Activated naive CD8-positive, alpha-beta T cell treated with anti-CD3 and anti-CD28 coated beads, Interleukin-2, amount 50 U/mL, for 24 hours (primary cell): Measurements from ENCODE around the gene POLR2L.

ENCODE experiments used
- ATAC-seq: fragments of 150-1000 bp; cut with Tn5 transposase; one replicate; pipeline ENCODE4 v1.10.0; 2021
- DNase-seq: peaks from one replicate; pipeline ENCODE4 v3.0.0; 2021
- H3K27ac Mint-ChIP-seq: one replicate; pipeline ENCODE4 v1.8.0; 2021; ENCODE audit warnings: mild to moderate bottlenecking, mixed read lengths
- H3K27me3 Mint-ChIP-seq: one replicate; pipeline ENCODE4 v1.8.0; 2021; ENCODE audit warnings: mixed read lengths
- H3K36me3 Mint-ChIP-seq: one replicate; pipeline ENCODE4 v1.8.0; 2021; ENCODE audit warnings: low read depth, mixed read lengths
- H3K4me1 Mint-ChIP-seq: one replicate; pipeline ENCODE4 v1.8.0; 2021; ENCODE audit warnings: mixed read lengths
- H3K4me3 Mint-ChIP-seq: one replicate; pipeline ENCODE4 v1.8.0; 2021; ENCODE audit warnings: mild to moderate bottlenecking, moderate library complexity, mixed read lengths
- H3K9me3 Mint-ChIP-seq: one replicate; pipeline ENCODE4 v1.8.0; 2021; ENCODE audit warnings: mixed read lengths

Gene POLR2L

GRCh38 chr11:863910-864827 lies 21.8 kb upstream of the POLR2L start:
- H3K9me3 Mint-ChIP-seq = no peaks in the 10 kb centered on the region
- no peaks in the 10 kb centered on the region for H3K4me1 Mint-ChIP-seq
- no peak for ATAC-seq
- no peak for DNase-seq
- no peaks in the 10 kb centered on the region for H3K36me3 Mint-ChIP-seq
- no peak overlapping the region for H3K4me3 Mint-ChIP-seq
- H3K27me3 Mint-ChIP-seq = no peaks in the 10 kb centered on the region
- no peak overlapping the region for H3K27ac Mint-ChIP-seq

GRCh38 chr11:863023-863909 lies 20.9 kb upstream of the POLR2L start:
- Mint-ChIP-seq H3K4me3 (no peak overlapping the region), H3K4me1 (no peaks in the 10 kb centered on the region), H3K27ac (no peak overlapping the region), H3K36me3 (no peaks in the 10 kb centered on the region), H3K9me3 (no peaks in the 10 kb centered on the region), H3K27me3 (no peaks in the 10 kb centered on the region)
- no peak for ATAC-seq
- DNase-seq = no peak

DNA sequence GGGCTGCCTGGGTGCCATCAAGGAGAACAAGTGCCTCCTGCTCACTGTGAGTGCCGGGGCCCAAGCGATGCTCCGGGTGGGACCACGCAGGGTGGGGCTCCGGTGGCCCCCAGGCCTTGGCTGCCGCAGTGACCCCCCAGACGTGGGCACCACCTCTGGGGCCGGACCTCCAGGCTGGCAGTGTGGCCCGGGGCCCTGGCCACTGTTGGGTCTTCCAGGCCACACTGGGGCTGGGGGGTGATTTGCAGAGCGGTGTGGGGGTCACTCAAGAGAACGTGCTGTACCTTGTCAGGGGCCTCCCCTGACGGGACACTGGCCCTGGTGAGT lies 20.3 kb upstream of the POLR2L start:
- ATAC-seq (no peak), DNase-seq (no peak)
- Mint-ChIP-seq H3K9me3 (no peaks in the 10 kb centered on the region), H3K36me3 (no peaks in the 10 kb centered on the region), H3K27ac (no peak overlapping the region), H3K27me3 (no peaks in the 10 kb centered on the region), H3K4me1 (no peaks in the 10 kb centered on the region), H3K4me3 (no peak overlapping the region)

GRCh38 chr11:862081-862661 lies 19.8 kb upstream of the POLR2L start:
- Mint-ChIP-seq H3K9me3 (no peaks in the 10 kb centered on the region), H3K4me3 (no peak overlapping the region), H3K4me1 (no peaks in the 10 kb centered on the region), H3K36me3 (no peaks in the 10 kb centered on the region), H3K27ac (no peak overlapping the region), H3K27me3 (no peaks in the 10 kb centered on the region)
- no peak for ATAC-seq
- no peak for DNase-seq

- Mint-ChIP-seq H3K36me3 (no peaks in the 10 kb centered on the region), H3K27ac (no peak overlapping the region), H3K4me3 (no peak overlapping the region), H3K27me3 (no peaks in the 10 kb centered on the region), H3K9me3 (no peaks in the 10 kb centered on the region), H3K4me1 (no peaks in the 10 kb centered on the region)
- DNase-seq (no peak), ATAC-seq (no peak)
These were observed 18.8 kb upstream of the POLR2L start for GRCh38 chr11:861105-861479.

GRCh38 chr11:860234-861104 lies 18.1 kb upstream of the POLR2L start:
- Mint-ChIP-seq H3K4me1 (no peaks in the 10 kb centered on the region), H3K4me3 (no peak overlapping the region), H3K9me3 (no peaks in the 10 kb centered on the region), H3K27me3 (no peaks in the 10 kb centered on the region), H3K27ac (no peak overlapping the region), H3K36me3 (no peaks in the 10 kb centered on the region)
- ATAC-seq = no peak
- no peak for DNase-seq

GRCh38 chr11:859394-860131 lies 17.2 kb upstream of the POLR2L start:
- ATAC-seq (no peak), DNase-seq (no peak)
- H3K4me3 Mint-ChIP-seq = no peak overlapping the region
- no peaks in the 10 kb centered on the region for H3K9me3 Mint-ChIP-seq
- H3K36me3 Mint-ChIP-seq = no peaks in the 10 kb centered on the region
- H3K27me3 Mint-ChIP-seq = no peaks in the 10 kb centered on the region
- no peak overlapping the region for H3K27ac Mint-ChIP-seq
- no peaks in the 10 kb centered on the region for H3K4me1 Mint-ChIP-seq

GRCh38 chr11:858762-859339 lies 16.5 kb upstream of the POLR2L start:
- Mint-ChIP-seq H3K4me3 (no peak overlapping the region), H3K27ac (no peak overlapping the region), H3K36me3 (no peaks in the 10 kb centered on the region), H3K4me1 (no peaks in the 10 kb centered on the region), H3K27me3 (no peaks in the 10 kb centered on the region), H3K9me3 (no peaks in the 10 kb centered on the region)
- no peak for ATAC-seq
- DNase-seq = no peak

DNA sequence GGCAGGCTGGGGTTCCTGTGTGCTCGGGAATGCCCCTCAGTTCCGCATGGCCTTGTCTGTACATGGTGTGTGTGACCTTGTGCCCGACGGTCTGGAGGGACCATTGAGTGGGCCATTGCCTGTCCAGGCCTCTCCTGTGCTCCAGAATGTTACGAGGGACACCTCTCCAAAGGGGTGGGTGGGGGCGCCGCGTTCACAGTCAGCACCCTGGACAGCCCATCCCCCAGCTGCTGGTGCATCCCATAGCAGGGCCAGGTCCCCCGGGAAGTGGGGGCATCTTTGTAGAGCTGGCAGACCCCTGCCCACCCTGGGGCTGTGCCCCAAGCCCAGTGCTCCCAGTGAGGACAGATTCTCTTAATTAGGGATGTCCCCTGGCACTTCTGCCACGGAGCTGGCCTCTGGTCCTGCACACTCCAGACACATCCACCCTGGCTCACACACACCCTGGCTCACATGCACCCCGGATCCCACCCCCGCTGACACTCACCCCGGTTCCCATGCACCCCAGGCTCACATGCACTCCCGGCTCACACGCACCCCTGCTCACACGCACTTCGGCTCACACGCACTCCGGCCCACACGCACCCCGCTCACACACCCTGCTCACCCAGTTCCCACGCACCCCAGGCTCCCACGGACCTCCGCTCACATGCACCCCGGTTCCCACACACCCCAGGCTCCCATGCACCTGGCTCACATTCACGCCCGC lies 15.9 kb upstream of the POLR2L start:
- DNase-seq = no peak
- no peak overlapping the region for H3K27ac Mint-ChIP-seq
- no peak for ATAC-seq
- H3K4me1 Mint-ChIP-seq = no peaks in the 10 kb centered on the region
- no peaks in the 10 kb centered on the region for H3K9me3 Mint-ChIP-seq
- H3K4me3 Mint-ChIP-seq = no peak overlapping the region
- no peaks in the 10 kb centered on the region for H3K36me3 Mint-ChIP-seq
- no peaks in the 10 kb centered on the region for H3K27me3 Mint-ChIP-seq

- Mint-ChIP-seq H3K27me3 (no peaks in the 10 kb centered on the region), H3K36me3 (no peaks in the 10 kb centered on the region), H3K9me3 (no peaks in the 10 kb centered on the region), H3K4me1 (no peaks in the 10 kb centered on the region), H3K4me3 (no peak overlapping the region), H3K27ac (no peak overlapping the region)
- ATAC-seq (no peak), DNase-seq (no peak)
These were observed 14.1 kb upstream of the POLR2L start for GRCh38 chr11:856397-856796.

DNA sequence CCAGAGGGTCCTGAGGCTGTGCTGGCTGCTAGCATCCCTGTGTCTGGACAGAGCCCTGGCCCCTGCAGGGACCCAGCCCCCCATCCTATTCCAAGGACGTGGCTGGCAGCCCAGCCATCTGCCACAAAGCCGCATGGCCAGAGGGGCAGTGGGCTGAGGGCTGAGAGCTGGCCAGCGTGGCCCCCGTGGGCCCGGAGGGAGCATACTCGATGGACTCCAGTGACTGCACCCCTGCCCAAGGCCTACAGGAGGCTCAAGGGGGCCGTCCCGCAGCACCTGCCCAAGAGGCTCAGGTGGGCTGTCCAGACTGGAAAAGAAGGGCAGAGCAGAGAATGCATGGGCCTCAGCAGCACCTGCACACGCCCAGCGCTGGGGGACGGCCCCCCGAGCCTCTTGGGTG lies 13.5 kb upstream of the POLR2L start:
- H3K4me3 Mint-ChIP-seq = no peak overlapping the region
- H3K9me3 Mint-ChIP-seq = no peaks in the 10 kb centered on the region
- no peaks in the 10 kb centered on the region for H3K4me1 Mint-ChIP-seq
- DNase-seq (no peak), ATAC-seq (no peak)
- H3K27ac Mint-ChIP-seq = no peak overlapping the region
- H3K27me3 Mint-ChIP-seq = no peaks in the 10 kb centered on the region
- H3K36me3 Mint-ChIP-seq = no peaks in the 10 kb centered on the region

DNA sequence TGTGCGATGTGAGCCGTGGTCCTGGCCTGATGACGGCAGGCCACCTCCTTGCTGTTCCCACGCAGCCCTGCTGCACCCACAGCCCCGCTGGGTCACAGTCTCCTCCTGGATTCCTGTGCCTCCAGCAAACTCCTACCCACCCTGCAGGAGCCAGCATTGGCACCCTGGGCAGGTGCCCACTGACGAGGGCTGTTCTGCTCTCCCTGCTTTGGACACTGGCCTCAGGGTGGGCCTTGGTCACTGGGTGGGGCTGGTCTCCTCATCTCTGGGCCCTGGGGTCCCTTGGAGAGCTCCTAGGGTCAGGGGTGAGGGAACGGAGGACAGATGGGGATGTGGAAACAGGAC lies 13.0 kb upstream of the POLR2L start:
- no peak overlapping the region for H3K27ac Mint-ChIP-seq
- H3K27me3 Mint-ChIP-seq = no peaks in the 10 kb centered on the region

More for the DNA sequence above, 13.0 kb upstream of the POLR2L start:
- no peak for ATAC-seq
- Mint-ChIP-seq H3K4me3 (no peak overlapping the region), H3K4me1 (no peaks in the 10 kb centered on the region), H3K9me3 (no peaks in the 10 kb centered on the region), H3K36me3 (no peaks in the 10 kb centered on the region)
- no peak for DNase-seq
